NCI-H2029 (cell line): ENCODE results near the gene ANKRD23.
"Not testable (repeated sequence)": the region's sequence is repeated elsewhere in the genome, so short reads cannot be mapped to it uniquely, and the experiment has no call there.

Experiments used
- DNase-seq: peaks from one replicate; lab custom pipeline; 2025; lab: John Stamatoyannopoulos, UW

The ANKRD23 gene

DNA sequence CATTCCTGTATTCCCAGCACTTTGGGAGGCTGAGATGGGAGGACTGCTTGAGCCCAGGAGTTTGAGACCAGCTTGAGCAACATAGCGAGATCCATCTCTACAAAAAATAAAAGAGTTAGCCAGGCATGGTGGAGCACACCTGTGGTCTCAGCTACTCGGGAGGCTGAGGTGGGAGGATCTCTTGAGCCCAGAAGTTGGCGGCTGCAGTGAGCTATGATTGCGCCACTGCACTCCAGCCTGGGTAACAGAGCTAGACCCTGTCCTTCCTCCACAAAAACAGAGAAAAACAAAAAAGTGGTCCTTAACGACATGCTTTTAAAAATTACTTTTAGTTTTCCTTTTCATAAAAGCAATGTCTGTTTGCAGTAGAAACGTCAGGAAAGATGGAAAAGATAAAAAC lies 47.3 kb downstream of the ANKRD23 start:
- DNase-seq, result not testable (repeated sequence)

DNA sequence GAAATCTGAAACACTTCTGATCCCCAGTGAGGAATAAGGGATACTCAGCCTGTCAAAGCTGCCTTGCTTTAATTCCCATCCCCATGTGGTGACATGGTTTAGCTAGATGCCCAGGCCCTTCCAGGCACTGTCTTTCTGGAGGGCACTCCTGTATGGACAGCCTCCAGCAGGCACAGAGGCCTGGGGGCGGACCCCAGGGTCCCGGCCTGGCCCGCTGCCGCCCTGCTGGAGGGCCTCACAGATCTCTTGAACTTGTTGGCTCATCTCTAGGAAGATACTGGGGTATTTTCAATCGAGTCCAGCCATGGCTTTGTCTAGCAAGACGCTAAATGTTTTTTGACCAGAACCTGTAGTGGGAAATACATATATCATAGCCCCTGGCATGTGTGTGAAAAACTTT lies 48.7 kb downstream of the ANKRD23 start:
- DNase-seq, result no peak

DNA sequence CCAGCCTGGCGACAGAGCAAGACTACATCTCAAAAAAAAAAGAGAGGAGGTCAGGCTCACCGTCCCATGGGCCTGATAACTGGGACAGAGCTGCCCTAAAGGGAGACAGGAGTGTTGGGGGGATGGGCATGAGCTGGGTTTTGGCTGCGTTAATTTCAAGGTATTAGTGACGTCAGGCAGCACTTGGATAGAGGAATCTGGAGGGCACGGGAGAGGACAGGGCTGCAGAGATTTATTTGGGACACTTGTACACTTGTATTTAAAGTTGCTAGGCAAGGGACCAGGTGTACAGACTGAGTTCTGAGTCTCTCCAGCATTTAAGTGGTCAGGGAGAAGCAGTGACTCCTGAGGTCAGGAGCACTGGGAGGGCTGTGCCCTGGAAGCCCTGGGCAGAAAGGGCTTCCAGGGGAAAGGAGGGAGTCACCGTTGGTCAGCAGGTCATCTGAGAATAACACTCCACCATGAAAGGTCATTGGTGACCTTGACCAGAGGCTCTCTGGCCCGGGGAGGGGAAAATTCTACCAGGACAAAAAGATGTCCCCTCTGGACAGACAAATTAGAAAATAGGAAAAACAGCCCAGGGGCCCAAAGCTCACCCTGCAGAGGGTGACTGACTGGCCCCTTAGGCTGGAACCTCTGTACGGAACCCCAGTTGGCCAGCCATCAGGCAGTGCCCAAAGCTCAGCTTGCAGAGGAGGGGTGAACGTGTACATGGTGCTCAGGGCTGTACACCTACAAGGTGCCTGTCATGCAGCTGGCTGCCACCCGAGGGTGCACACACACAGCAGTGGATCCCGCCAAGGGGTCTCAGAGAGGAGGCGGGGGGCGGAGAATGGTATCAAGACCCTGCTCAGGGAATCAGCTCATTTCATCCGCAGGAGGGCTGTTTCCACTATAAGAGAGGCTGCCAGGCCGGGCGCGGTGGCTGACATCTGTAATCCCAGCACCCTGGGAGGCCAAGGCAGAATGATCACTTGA lies 50.8 kb downstream of the ANKRD23 start:
- no peak for DNase-seq

DNA sequence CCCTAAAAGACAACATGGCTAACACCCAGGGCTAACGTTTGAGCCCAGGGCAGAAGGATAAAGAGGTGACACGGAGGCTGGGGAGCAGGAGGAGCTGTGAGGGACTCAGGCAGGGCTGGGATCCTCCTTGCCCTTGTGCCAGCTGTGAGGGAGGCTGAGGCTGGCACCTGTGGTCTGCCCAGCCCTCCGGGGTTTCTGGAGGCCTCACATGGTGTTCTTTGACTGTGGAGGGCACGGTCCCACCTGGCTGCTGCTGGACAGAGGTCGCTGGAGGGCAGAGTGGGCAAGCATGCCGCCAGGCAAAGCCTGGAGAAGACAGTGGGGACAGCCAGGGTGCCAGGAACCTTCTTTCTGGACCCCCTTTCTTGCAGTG lies 54.6 kb downstream of the ANKRD23 start:
- DNase-seq, result no peak

DNA sequence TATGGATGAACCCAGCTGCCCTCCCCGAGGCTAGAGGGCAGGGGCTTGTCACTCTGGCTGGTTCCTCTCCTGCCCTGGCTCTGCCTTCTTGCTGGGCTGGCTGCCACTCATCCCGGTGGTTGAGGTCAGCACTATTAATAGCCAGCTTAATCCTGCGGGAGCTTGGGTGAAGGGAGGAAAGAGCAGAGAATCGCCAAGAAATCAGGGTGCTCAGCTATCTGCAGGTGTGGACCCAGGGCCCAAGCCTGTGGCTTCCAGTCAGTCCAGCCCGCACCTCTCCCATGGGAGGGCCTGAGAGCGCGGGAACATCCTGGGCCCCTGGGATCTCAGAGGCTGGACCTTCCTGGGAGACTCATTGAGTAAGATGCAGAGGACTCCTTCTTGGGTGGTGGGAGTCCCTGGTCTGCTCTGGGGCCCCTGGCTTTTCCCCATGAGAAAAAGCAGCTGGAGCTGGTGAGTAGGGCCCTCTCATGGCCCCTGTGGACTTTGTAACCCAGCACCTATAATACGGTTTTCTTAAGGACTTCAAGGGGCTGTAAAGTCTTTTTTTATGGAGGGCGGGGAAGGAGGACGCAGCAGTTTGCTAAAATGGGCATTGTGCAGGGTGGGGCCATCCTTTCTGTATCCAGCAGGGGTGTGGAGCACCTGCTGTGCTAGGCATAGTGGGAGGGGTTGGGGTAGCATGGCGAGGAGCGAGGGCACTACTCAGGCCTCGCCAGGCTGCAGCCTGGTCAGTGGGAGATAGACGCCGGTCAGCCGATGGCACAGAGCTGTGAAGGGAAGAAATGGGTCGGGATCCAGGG lies 55.2 kb downstream of the ANKRD23 start:
- no peak for DNase-seq
